Keratinocyte (primary cell): ENCODE results near the gene UGCG. TPM values are rescaled to one million over a fixed set of nuclear protein-coding genes. Genes with fewer than 3 reads are reported as not detected.
A peak's percentile ranks its signal among the peaks of the same experiment; 100 is the strongest.

Experiments
- DNase-seq: peaks from one replicate; pipeline ENCODE4 v3.0.0-alpha.2; 2011; ENCODE audit warnings: low read depth, missing footprints, low spot score
- FAIRE-seq: peaks from 2 replicates; lab custom pipeline; 2011; peaks lifted over from hg19 to GRCh38; lab: Jason Lieb, UNC
- H2AFZ ChIP-seq: 2 replicates; pipeline ENCODE4 v1.6.0; 2012; ENCODE audit warnings: low read length, control low read depth, inconsistent platforms; ENCODE audit not compliant: control insufficient read depth
- H3K27ac ChIP-seq: 2 replicates; pipeline ENCODE4 v1.5.1; 2011; ENCODE audit warnings: low read length; ENCODE audit not compliant: control insufficient read depth, insufficient read depth
- H3K27me3 ChIP-seq: 3 replicates; pipeline ENCODE4 v1.6.0; 2011; ENCODE audit warnings: low read length; ENCODE audit not compliant: control insufficient read depth, insufficient read depth; ENCODE audit errors: extremely low read depth
- H3K36me3 ChIP-seq, 2 experiments: 2 replicates in 1 of 2; 3 replicates in 1 of 2; pipeline ENCODE4 v1.5.1; 2011; ENCODE audit warnings: low read length in 2 of 2, mild to moderate bottlenecking in 1 of 2; ENCODE audit not compliant: control insufficient read depth in 2 of 2, insufficient read depth in 2 of 2; ENCODE audit errors: extremely low read depth in 1 of 2
- H3K4me1 ChIP-seq: 3 replicates; pipeline ENCODE4 v1.5.1; 2011; ENCODE audit warnings: low read length; ENCODE audit not compliant: control insufficient read depth, insufficient read depth; ENCODE audit errors: extremely low read depth
- H3K4me2 ChIP-seq: 3 replicates; pipeline ENCODE4 v1.6.0; 2011; ENCODE audit warnings: low read depth, low read length; ENCODE audit not compliant: control insufficient read depth, insufficient read depth; ENCODE audit errors: extremely low read depth
- H3K4me3 ChIP-seq, 3 experiments: fragments of 200-600 bp in 1 of 3; sonication (generic) in 1 of 3; 2 replicates in 2 of 3; 3 replicates in 1 of 3; pipeline ENCODE4 v1.5.1; 2011 to 2016; ENCODE audit warnings: low read length in 3 of 3, mild to moderate bottlenecking in 3 of 3, control low read depth in 2 of 3, inconsistent platforms in 1 of 3, low read depth in 1 of 3, mixed read lengths in 1 of 3, mixed run types in 1 of 3, moderate library complexity in 1 of 3; ENCODE audit not compliant: control insufficient read depth in 2 of 3, insufficient read depth in 2 of 3; ENCODE audit errors: extremely low read depth in 1 of 3
- H3K79me2 ChIP-seq: 2 replicates; pipeline ENCODE4 v1.6.0; 2012; ENCODE audit warnings: low read length; ENCODE audit not compliant: control insufficient read depth, insufficient read depth
- H3K9ac ChIP-seq: 3 replicates; pipeline ENCODE4 v1.6.0; 2011; ENCODE audit warnings: low read length; ENCODE audit not compliant: control insufficient read depth, insufficient read depth; ENCODE audit errors: extremely low read depth
- H3K9me1 ChIP-seq: 3 replicates; pipeline ENCODE4 v1.6.0; 2011; ENCODE audit warnings: low read length; ENCODE audit not compliant: control insufficient read depth, insufficient read depth; ENCODE audit errors: extremely low read depth
- H3K9me3 ChIP-seq: 2 replicates; pipeline ENCODE4 v1.5.1; 2012; ENCODE audit warnings: low read depth, low read length; ENCODE audit not compliant: control insufficient read depth
- H4K20me1 ChIP-seq: 3 replicates; pipeline ENCODE4 v1.6.0; 2011; ENCODE audit warnings: low read length; ENCODE audit not compliant: control insufficient read depth, insufficient read depth; ENCODE audit errors: extremely low read depth
- EZH2 ChIP-seq: IDR thresholded peaks from one replicate; pipeline ENCODE4 v1.6.1; 2012; ENCODE audit warnings: inconsistent platforms, mild to moderate bottlenecking, low read length, moderate library complexity
- dilution Hi-C: fragments of 300-500 bp; cut with MboI; formaldehyde crosslinking; loops from one replicate; pipeline ENCODE4 v1.7.0; 2020; ENCODE audit warnings: low sequenced_read_pairs; ENCODE audit not compliant: extremely low pct_ligation_motif_present
- polyA plus RNA-seq, 5 experiments: library from polyadenylated mRNA; depleted of rRNA in 3 of 5; stranded (reverse) in 3 of 5; stranded (forward) in 1 of 5; unstranded in 1 of 5; fragments of >200 nt; gene quantifications; 1 replicate in 1 of 5; 2 replicates in 3 of 5; 3 replicates in 1 of 5; pipeline versions ENCODE4 v1.2.1 to v1.2.3, GENCODE V29; 2011 to 2012; ENCODE audit warnings: missing spikeins in 2 of 5, low read depth in 1 of 5, low replicate concordance in 1 of 5
- TF ChIP-seq, protein P1 (sequence below), 3 experiments: IDR thresholded peaks in 1 of 3; conservative IDR thresholded peaks in 1 of 3; optimal IDR thresholded peaks in 1 of 3; 2 replicates in 2 of 3; 3 replicates in 1 of 3; pipeline versions ENCODE3 to v1.5.1; 2011; ENCODE audit warnings: low read length in 3 of 3, mild to moderate bottlenecking in 3 of 3, moderate library complexity in 2 of 3, control low read depth in 1 of 3, inconsistent platforms in 1 of 3; ENCODE audit not compliant: insufficient read depth in 2 of 3; ENCODE audit errors: extremely low read depth in 1 of 3

The UGCG gene
- polyA plus RNA-seq, 1 donor (not counting 4 experiments of a cell fraction or from before 2014, with no cell fraction given) = 49.8 TPM

DNA sequence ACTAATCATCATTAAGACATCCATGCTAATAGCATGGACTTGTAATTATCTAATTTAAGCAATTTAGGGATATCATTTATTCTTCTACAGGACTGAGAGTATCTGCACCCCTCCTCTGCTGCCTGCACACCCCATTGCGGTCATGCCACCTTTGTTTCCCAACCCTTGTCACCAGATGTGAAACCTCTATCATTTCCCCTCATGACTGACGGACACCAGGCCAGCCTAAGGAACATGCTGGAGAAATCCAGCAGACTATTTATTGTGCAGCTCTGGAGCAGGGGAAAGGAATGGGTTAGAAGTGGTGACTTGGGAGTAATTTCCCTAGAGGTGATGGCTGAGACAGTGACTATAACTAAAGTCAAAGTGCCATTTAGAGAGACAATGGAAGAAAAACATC lies 40.7 kb downstream of the UGCG start:
- H3K79me2 ChIP-seq = no peaks in the 10 kb centered on the region
- H3K9me3 ChIP-seq = no peaks in the 10 kb centered on the region
- H3K4me1 ChIP-seq = peaks cover 8% of the 10 kb centered on the region
- no peak overlapping the region for H3K4me3 ChIP-seq
- no peaks in the 10 kb centered on the region for H3K27me3 ChIP-seq
- peak overlapping the region; percentile 19 for H3K27ac ChIP-seq
- no peaks in the 10 kb centered on the region for H3K9me1 ChIP-seq
- no peak for FAIRE-seq
- H4K20me1 ChIP-seq = no peaks in the 10 kb centered on the region
- no peak for DNase-seq
- TF ChIP-seq, protein P1, sequence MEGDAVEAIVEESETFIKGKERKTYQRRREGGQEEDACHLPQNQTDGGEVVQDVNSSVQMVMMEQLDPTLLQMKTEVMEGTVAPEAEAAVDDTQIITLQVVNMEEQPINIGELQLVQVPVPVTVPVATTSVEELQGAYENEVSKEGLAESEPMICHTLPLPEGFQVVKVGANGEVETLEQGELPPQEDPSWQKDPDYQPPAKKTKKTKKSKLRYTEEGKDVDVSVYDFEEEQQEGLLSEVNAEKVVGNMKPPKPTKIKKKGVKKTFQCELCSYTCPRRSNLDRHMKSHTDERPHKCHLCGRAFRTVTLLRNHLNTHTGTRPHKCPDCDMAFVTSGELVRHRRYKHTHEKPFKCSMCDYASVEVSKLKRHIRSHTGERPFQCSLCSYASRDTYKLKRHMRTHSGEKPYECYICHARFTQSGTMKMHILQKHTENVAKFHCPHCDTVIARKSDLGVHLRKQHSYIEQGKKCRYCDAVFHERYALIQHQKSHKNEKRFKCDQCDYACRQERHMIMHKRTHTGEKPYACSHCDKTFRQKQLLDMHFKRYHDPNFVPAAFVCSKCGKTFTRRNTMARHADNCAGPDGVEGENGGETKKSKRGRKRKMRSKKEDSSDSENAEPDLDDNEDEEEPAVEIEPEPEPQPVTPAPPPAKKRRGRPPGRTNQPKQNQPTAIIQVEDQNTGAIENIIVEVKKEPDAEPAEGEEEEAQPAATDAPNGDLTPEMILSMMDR (optimal IDR thresholded peaks at IDR 0.05 in 1 of 3, IDR thresholded peaks at IDR 0.05 in 1 of 3, conservative IDR thresholded peaks at IDR 0.05 in 1 of 3; ENCODE audit: extremely low read depth in 1 of 3, insufficient read depth in 2 of 3, low read length in 3 of 3) = no peak
- TF ChIP-seq EZH2 = no peak
- no peak overlapping the region for H2AFZ ChIP-seq
- H3K9ac ChIP-seq = no peak overlapping the region
- peaks cover 0 to 12% of the 10 kb centered on the region in 2 experiments for H3K36me3 ChIP-seq
- no peak overlapping the region for H3K4me2 ChIP-seq
- dilution Hi-C loops = no loop called here

DNA sequence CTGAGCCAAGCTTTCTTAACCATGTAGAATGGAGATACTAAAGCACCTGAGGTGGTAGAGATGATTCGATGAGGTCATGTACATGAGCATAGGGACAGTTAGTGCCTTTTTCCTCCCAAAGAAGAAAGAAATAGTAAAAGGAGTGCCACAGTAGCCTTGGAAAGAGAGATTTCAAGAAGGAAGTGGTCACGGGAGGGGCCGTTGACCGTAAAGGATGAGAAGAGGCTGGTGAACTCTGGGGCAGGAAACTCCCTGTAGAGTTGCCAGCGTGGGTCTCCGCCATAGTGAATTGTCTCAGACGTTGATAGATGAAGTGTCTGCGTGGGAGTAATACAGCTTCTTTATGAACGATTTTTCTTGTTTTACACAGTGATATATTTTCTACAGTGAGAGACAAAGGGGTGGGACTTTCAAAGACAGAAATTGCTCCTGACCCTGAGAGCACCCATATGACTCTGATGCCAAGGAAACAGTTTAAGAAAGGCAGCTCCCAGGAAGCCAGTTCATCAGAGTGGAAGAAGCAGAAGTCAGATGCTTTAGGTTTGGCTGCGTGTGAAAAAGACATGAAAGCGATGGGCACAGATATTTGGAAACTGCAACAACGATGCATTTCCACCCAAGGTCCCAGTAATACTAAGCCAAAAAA lies 41.3 kb downstream of the UGCG start:
- H3K4me2 ChIP-seq = no peak overlapping the region
- peak; percentile 23 for FAIRE-seq

More for the DNA sequence above, 41.3 kb downstream of the UGCG start:
- H3K9me1 ChIP-seq = no peaks in the 10 kb centered on the region
- no peak overlapping the region for H2AFZ ChIP-seq
- no peak overlapping the region for H3K9ac ChIP-seq
- dilution Hi-C loops = no loop called here
- no peaks in the 10 kb centered on the region for H4K20me1 ChIP-seq
- no peak for DNase-seq
- H3K9me3 ChIP-seq = no peaks in the 10 kb centered on the region
- H3K79me2 ChIP-seq = no peaks in the 10 kb centered on the region
- H3K27me3 ChIP-seq = no peaks in the 10 kb centered on the region
- H3K4me3 ChIP-seq = no peak overlapping the region
- no peak for TF ChIP-seq EZH2
- TF ChIP-seq, protein P1 (optimal IDR thresholded peaks at IDR 0.05 in 1 of 3, IDR thresholded peaks at IDR 0.05 in 1 of 3, conservative IDR thresholded peaks at IDR 0.05 in 1 of 3; ENCODE audit: extremely low read depth in 1 of 3, insufficient read depth in 2 of 3, low read length in 3 of 3) = no peak
- peaks cover 8% of the 10 kb centered on the region for H3K4me1 ChIP-seq
- peaks cover 0 to 12% of the 10 kb centered on the region in 2 experiments for H3K36me3 ChIP-seq
- peak overlapping the region; percentile 19 for H3K27ac ChIP-seq
